GM12878 (cell line): Measurements from ENCODE around the gene ILF2. TPM values are rescaled to one million over a fixed set of nuclear protein-coding genes. Genes with fewer than 3 reads are reported as not detected.

ENCODE experiments used
- ATAC-seq: fragments of 200-7000 bp; cut with Tn5 transposase; 3 replicates; pipeline ENCODE4 v1.9.1; 2020; ENCODE audit warnings: mild to moderate bottlenecking, moderate library complexity
- BruUV-seq: library from RNA; stranded (reverse); fragments of 400-500 nt; replicated peaks from 2 replicates; lab custom pipeline; 2021; lab: Mats Ljungman, UMichigan
- CTCF ChIA-PET: fragments of 300-600 bp; sonication (Branson Sonifier 250); formaldehyde crosslinking; extraction: SDS; loops from one replicate; lab custom pipeline; 2021; ENCODE audit warnings: inconsistent platforms; lab: Yijun Ruan, JAX
- POLR2A ChIA-PET: fragments of 350-600 bp; formaldehyde crosslinking; extraction: SDS; loops from one replicate; lab custom pipeline; 2021; ENCODE audit warnings: inconsistent platforms; lab: Charles Lee
- RAD21 ChIA-PET: fragments of 300-600 bp; sonication (Branson Sonifier 250); formaldehyde crosslinking; loops from one replicate; lab custom pipeline; 2023; ENCODE audit warnings: antibody characterized with exemption; ENCODE audit not compliant: unreplicated experiment; lab: Charles Lee
- SMC1A ChIA-PET: fragments of 300-600 bp; sonication (Branson Sonifier 250); formaldehyde crosslinking; loops from one replicate; lab custom pipeline; 2023; ENCODE audit not compliant: unreplicated experiment, uncharacterized antibody; lab: Charles Lee
- DNase-seq: peaks from one replicate; pipeline ENCODE4 v3.0.0-alpha.2; 2011; ENCODE audit warnings: low read depth, low spot score
- FAIRE-seq: peaks from 3 replicates; lab custom pipeline; 2011; peaks lifted over from hg19 to GRCh38; lab: Jason Lieb, UNC
- H2AFZ ChIP-seq: 2 replicates; pipeline ENCODE4 v1.6.0; 2011; ENCODE audit warnings: low read depth, low read length, control low read depth; ENCODE audit not compliant: control insufficient read depth
- H3K27ac ChIP-seq: 2 replicates; pipeline ENCODE4 v1.5.1; 2011; ENCODE audit warnings: control low read depth; ENCODE audit not compliant: control insufficient read depth, insufficient read depth
- H3K27me3 ChIP-seq, 2 experiments: replicated peaks in 1 of 2; 2 replicates each; pipeline versions ENCODE4 v1.6.0 to v1.6.1; 2011; ENCODE audit warnings: low read length in 1 of 2; ENCODE audit not compliant: control insufficient read depth in 2 of 2, insufficient read depth in 2 of 2
- H3K36me3 ChIP-seq, 2 experiments: 2 replicates each; pipeline ENCODE4 v1.5.1; 2011; ENCODE audit warnings: low read length in 1 of 2; ENCODE audit not compliant: control insufficient read depth in 2 of 2, insufficient read depth in 2 of 2
- H3K4me1 ChIP-seq: 2 replicates; pipeline ENCODE4 v1.6.1; 2011; ENCODE audit warnings: mild to moderate bottlenecking, low read length, moderate library complexity, mixed read lengths; ENCODE audit not compliant: control insufficient read depth, insufficient read depth
- H3K4me2 ChIP-seq: 2 replicates; pipeline ENCODE4 v1.6.0; 2011; ENCODE audit warnings: control low read depth; ENCODE audit not compliant: control insufficient read depth, insufficient read depth
- H3K4me3 ChIP-seq: fragments of 200-600 bp; sonication (generic); 2 replicates; pipeline ENCODE4 v1.5.1; 2016
- H3K79me2 ChIP-seq: 2 replicates; pipeline ENCODE4 v1.6.0; 2011; ENCODE audit warnings: low read length; ENCODE audit not compliant: control insufficient read depth, insufficient read depth
- H3K9ac ChIP-seq: 2 replicates; pipeline ENCODE4 v1.8.0; 2011; ENCODE audit warnings: low read length, control low read depth, mixed read lengths; ENCODE audit not compliant: control insufficient read depth, insufficient read depth
- H3K9me3 ChIP-seq: replicated peaks from 3 replicates; pipeline ENCODE4 v1.5.1; 2011; ENCODE audit warnings: mild to moderate bottlenecking, low read length; ENCODE audit not compliant: control insufficient read depth, insufficient read depth
- H4K20me1 ChIP-seq: 2 replicates; pipeline ENCODE4 v1.6.0; 2011; ENCODE audit not compliant: control insufficient read depth, insufficient read depth
- BHLHE40 ChIP-seq, 2 experiments: fragments of 450-650 bp in 1 of 2; IDR thresholded peaks; 2 replicates each; pipeline ENCODE4 v1.6.1; 2011 to 2017; ENCODE audit warnings: low read depth in 2 of 2, borderline replicate concordance in 1 of 2, improper control_type of control experiment in 1 of 2, low read length in 1 of 2, mild to moderate bottlenecking in 1 of 2
- NBN ChIP-seq: fragments of 450-650 bp; IDR thresholded peaks from 2 replicates; pipeline ENCODE4 v1.6.1; 2016
- ZBTB40 ChIP-seq: fragments of 450-650 bp; IDR thresholded peaks from 2 replicates; pipeline ENCODE4 v1.6.1; 2016; ENCODE audit warnings: mild to moderate bottlenecking, moderate library complexity, borderline replicate concordance
- WGBS: methylation state at CpG from one replicate; pipeline ENCODE4 v1.1.6; 2016; ENCODE audit warnings: low lambda C conversion rate; ENCODE audit not compliant: insufficient replicate concordance, insufficient coverage; ENCODE audit errors: missing lambda C conversion rate; 5-methylcytosine and 5-hydroxymethylcytosine counted together
- in situ Hi-C: fragments of 300-500 bp; cut with MboI; formaldehyde crosslinking; loops from 9 replicates; pipeline ENCODE4 v1.14.3; 2018; ENCODE audit warnings: mixed read lengths
- intact Hi-C: fragments of 100-400 bp; cut with micrococcal nuclease; formaldehyde crosslinking; loops from one replicate; pipeline ENCODE4 v1.14.2; 2022; ENCODE audit not compliant: unreplicated experiment
- polyA plus RNA-seq, 11 experiments: library from polyadenylated mRNA; depleted of rRNA in 4 of 11; unstranded in 6 of 11; stranded (reverse) in 5 of 11; fragments of >200 nt; fragmentation: Nextera tagmentation in 4 of 11; fragmentation: Illumina TruSeq in 1 of 11; extraction: Ambion mirVana in 4 of 11; extraction: Trizol in 1 of 11; gene quantifications; 1 replicate in 1 of 11; 2 replicates in 10 of 11; pipeline versions ENCODE4 v1.2.1 to v1.2.3, GENCODE V29; 2011 to 2016; ENCODE audit warnings: inconsistent platforms in 2 of 11, missing spikeins in 2 of 11, low read depth in 1 of 11
- total RNA-seq, 4 experiments: library from RNA; depleted of rRNA in 3 of 4; stranded (reverse); fragments of >200 nt in 3 of 4; fragmentation: Illumina TruSeq in 1 of 4; extraction: Trizol in 1 of 4; gene quantifications; 2 replicates each; pipeline versions ENCODE4 v1.2.1 to v1.2.3, GENCODE V29; 2013 to 2021

Gene ILF2
- total and polyA plus RNA-seq, 10 of the 15 experiments (the other 5 are each of a cell fraction or from before 2014, with no cell fraction given) = 261 to 520 (median 449) TPM

- no peak for TF ChIP-seq ZBTB40
Observed at GRCh38 chr1:153659656-153660055, 11.1 kb downstream of the ILF2 start (continued).

GRCh38 chr1:153659175-153659534, 11.6 kb downstream of the ILF2 start:
- SMC1A ChIA-PET = interaction anchor here (0.6 to 4.5 kb wide), 6 partner anchors 8 to 87 kb away, joined by 3 to 24 read pairs (median 4); partner anchors contain the start of gene CHTOP
- RAD21 ChIA-PET = interaction anchor here (0.7 to 1.4 kb wide), 2 partner anchors 25 to 114 kb away, joined by 4 to 6 read pairs; partner anchors contain the start of gene CHTOP
- H3K9me3 ChIP-seq = no peaks in the 10 kb centered on the region
- TF ChIP-seq BHLHE40 (IDR thresholded peaks at IDR 0.05; ENCODE audit: borderline replicate concordance in 1 of 2, low read depth in 2 of 2, low read length in 1 of 2) = no peak
- no peak for TF ChIP-seq NBN
- peak overlapping the region; percentile 82 for H3K9ac ChIP-seq
- DNase-seq (no peak), FAIRE-seq (no peak), ATAC-seq (no peak)
- POLR2A ChIA-PET = interaction anchor here (0.5 kb wide), 2 partner anchors 25 to 557 kb away, joined by 3 read pairs; partner anchors contain the start of gene CHTOP
- H3K27me3 ChIP-seq = no peaks in the 10 kb centered on the region
- CTCF ChIA-PET = interaction anchor here (0.6 to 2.4 kb wide), 7 partner anchors 9 to 149 kb away, joined by 3 to 12 read pairs (median 4); no protein-coding TSS in a partner anchor
- TSS peak; percentile 83 for BruUV-seq
- H3K27ac ChIP-seq = peak overlapping the region; percentile 88
- H2AFZ ChIP-seq = peak overlapping the region; percentile 96
- peak overlapping the region; percentile 94 for H3K4me3 ChIP-seq
- in situ Hi-C loops (no loop called here), intact Hi-C loops (no loop called here)
- WGBS = 58% methylated on average over 8 of the region's 8 CpGs
- H3K4me1 ChIP-seq = peaks cover 6% of the 10 kb centered on the region; the same call in 1 of the 2 replicates
- no peaks in the 10 kb centered on the region for H4K20me1 ChIP-seq
- peaks cover 12 to 30% of the 10 kb centered on the region in 2 experiments for H3K36me3 ChIP-seq
- H3K4me2 ChIP-seq = peak overlapping the region; percentile 98
- H3K79me2 ChIP-seq = peaks cover 13% of the 10 kb centered on the region
